Astrocyte of the hippocampus (primary cell): ENCODE measurements around the gene PLA2G6.
"Not testable (repeated sequence)": the region's sequence is repeated elsewhere in the genome, so short reads cannot be mapped to it uniquely, and the experiment has no call there.

Source experiments
- DNase-seq: peaks from one replicate; pipeline ENCODE4 v3.0.0; 2011; ENCODE audit warnings: low read depth, low spot score

Gene PLA2G6

DNA sequence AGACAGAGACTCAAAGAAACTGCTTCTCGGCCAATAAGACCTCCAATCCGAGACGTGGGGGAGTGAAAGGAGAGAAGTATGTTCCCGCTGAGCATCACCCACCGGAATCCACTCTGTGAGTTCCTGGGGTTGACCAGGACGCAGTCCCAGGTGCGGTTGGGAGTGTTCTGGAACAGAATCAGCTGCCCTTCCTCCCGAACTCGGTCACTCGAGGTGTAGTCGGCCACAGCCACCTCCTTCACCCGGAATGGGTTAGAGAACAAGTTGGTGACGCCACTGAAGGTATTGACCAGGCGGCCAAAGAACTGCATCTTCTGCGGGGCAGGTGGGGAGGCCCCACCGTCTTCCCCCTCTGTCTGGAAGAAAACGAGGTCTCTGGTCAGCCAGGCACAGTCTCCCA, 12.5 kb downstream of the PLA2G6 start:
- DNase-seq = no peak

DNA sequence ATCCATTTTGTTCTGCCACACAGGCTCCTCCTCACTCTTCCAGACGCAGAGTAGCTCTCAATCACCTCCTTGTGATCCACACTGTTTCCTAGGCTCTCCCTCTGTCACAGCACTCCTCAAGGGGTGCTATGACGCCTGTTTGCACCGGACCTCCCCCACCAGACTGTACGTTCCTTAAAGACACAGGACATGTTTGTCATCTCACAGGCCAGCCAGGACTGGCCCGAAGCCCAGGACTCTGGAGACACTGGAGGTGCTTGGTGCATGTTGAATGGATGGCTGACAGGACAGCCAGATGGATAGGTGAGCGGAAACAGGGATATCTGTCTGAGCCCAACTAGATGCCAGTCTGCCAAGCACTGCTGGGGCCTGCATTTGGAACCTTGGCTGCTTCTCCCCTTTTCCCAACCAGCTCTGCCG, 13.6 kb downstream of the PLA2G6 start:
- DNase-seq = peak; percentile 37

DNA sequence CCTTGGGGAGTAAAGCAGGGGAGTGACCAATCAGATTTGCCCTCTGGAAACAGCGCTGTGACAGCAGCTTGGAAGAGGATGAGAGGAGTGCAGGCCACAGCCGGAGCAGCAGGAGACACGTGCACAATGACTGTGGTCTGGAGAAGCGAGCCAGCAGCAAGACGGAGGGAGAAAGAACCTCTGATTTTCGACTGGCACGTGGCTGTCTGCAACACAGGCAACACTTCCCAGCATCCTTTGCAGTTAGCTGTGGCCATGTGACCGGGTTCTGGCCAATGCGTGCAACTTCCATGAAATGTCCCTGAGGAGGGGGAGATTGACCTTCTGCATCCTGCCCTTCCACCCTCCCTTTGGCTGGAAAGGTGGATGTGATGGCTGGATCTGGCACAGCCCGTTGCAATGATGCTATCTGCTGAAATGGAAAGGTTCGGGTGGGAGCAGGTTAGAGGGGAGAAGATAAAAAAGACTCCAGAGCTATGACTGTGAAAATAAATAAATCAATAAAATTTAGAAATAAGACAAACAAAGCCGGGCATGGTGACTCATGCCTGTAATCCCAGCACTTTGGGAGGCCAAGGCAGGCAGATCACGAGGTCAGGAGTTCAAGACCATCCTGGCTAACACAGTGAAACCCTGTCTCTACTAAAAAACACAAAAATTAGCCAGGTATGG, 15.6 kb downstream of the PLA2G6 start:
- no peak for DNase-seq

DNA sequence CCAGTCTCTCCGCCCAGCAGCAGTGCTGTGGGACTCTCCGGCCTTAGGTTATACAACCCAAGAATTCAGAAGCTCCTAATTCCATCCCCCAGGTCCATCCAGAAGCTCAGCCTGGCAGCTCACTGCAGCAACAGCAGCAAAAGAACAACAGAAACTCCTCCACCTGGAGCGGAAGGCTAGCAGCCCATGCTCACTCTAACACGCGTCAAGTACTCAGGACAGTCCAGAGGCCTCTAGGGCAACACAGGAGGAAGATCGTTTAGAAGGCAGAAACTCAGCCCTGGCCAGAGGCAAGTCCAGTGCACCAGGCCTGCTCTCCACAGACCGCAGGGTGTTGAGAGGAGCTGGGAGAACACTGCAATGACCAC, 17.1 kb downstream of the PLA2G6 start:
- DNase-seq = no peak

DNA sequence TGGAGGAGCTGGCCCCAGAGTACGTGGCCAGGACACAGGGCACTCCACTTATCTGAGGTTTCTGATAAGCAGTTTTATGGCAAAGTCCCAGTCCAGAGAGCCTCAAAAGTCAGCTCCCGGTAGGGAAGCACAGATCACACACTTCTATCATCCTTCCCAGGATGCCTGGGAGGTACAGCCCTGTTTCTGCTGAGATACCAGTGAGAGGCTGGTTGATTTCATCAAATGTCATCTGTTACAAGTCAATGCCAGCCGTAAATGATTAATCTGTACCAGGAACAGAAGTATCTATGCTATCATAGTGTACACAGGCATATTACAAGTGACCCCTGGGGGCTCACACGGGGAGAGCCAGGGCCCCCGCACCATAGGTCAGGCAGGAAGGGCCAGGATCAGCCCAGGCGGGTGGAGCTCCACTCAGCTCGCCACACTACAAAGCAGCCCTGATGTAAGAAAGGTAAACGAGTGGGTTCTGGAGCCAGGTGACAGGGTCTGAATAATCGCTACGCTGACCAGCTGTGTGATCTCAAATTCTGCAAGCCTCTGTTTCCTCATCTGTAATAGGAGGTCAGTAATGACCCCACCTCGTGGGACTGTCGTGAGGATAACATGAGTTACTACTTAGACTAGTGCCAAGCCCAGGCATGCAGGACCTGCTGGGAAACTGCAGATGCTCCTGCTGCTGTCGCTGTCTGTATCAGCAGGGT, 17.6 kb downstream of the PLA2G6 start:
- no peak for DNase-seq

DNA sequence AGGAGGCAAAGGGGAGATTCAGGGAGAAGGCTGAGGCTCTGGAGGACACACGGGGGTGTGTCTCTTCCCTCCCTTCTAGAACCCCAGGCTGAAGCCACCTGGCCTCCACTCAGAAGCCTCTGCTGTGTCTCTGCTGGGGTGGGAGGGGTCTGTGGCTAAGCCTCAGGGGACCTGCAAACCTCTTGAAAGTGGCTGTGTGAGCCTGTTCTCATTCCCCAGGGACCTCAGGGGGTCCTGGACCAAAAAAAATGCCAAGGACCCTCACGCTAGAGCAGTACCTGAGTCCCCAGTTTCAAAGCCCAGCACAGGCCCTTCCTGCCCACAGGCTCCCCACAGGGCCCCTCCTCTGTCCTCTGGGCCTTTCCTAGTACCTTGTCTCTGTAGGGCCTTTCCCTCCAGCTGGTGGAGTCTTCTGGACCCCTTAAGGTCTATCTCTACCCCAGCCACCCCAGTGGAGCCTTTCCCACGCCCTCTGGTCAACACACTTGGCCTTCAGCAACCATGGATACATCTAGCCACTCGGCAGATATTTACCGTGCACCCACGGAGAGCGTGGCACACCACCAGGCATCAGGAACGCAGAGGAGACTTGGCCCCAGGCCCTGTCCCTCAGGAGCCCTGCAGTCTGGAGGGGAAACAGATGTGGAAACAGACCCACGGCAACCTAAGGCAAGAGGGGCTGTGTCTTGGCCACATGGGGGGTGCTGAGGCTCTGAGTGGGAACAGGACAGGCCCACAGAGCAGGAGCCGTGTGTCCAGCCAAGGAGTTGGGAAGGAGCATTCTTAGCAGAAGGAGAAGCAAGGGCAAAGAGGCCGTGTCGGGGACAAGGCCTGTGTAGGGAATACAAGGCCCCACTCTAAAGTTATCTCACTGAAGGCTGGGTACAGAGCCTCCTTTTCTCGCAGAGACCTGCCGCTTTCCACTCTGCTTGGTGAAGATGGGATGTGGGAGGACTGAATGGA, 18.5 kb downstream of the PLA2G6 start:
- no peak for DNase-seq

DNA sequence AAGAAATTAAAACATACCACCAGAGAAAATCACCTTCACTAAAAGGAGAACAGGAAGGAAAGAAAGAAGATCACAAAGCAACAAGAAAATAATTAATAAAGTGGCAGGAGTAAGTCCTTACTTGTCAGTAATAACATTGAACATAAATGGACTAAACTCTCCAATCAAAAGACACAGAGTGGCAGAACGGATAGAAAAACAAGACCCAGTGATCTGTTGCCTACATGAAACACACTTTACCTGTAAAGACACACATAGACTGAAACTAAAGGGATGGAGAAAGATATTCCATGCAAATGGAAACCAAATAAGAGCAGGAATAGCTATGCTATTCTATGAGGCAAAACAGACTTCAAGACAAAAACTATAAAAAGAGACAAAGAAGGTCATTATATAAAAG, 25.9 kb downstream of the PLA2G6 start:
- no peak for DNase-seq

DNA sequence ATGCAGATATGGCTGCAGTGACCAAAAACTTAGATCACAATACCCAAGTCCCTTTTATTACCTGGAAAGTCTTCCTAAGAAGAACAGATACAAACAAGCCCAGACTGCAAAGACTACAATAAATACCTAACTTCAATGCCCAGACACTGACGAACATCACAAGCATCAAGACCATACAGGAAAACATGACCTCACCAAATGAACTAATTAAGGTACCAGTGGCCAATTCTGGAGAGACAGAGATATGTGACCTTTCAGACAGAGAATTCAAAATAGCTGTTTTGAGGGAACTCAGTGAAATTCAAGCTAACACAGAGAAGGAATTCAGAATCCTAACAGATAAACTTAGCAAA, 27.1 kb downstream of the PLA2G6 start:
- not testable (repeated sequence) for DNase-seq

DNA sequence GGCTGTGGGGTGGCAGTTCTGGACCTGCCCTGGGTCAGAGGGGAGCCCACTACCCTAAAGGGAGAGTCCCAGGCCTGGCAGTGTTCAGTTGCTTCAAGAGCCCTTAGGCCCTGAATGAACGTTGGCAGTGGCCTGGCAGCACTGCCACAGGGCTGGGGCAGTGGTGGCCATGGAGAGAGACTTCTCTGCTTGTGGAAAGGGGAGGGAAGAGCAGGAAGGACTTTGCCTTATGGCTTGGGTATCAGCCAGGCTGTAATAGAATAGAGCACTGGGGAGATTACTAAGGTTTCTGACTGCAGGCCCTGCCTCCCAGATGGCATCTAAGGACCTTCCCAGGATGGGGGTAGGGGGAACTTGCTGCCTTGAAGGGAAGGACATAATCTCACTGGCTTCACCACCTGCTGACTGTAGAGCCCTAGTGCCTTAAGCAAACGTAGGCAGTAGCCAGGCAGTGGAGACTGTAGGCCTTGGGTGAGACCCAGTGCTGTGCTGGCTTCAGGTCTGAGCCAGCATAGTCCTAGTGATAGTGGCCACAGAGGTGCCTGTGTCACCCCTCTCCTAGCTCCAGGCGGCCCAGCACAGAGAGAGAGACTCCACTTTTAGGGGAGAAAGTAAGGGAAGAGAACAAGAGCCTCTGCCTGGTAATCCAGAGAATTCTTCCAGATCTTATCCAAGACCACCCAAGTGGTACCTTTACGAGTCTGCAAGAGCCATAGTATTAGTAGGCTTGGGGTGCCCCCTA, 27.6 kb downstream of the PLA2G6 start:
- no peak for DNase-seq

DNA sequence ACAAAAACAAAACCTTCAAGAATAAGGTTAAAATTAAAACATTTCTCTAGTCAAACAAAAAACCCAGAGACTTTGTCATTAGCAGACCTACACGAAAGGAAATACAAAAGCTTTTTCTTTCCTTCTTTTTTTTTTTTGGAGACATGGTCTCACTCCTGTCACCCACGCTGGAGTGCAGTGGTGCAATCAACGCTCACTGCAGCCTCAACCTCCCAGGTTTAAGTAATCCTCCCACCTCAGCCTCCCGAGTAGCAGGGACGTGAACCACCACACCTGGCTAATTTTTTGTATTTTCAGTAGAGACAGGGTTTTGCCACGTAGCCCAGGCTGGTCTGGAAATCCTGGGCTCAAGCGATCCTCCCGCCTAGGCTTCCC, 30.5 kb downstream of the PLA2G6 start:
- no peak for DNase-seq

DNA sequence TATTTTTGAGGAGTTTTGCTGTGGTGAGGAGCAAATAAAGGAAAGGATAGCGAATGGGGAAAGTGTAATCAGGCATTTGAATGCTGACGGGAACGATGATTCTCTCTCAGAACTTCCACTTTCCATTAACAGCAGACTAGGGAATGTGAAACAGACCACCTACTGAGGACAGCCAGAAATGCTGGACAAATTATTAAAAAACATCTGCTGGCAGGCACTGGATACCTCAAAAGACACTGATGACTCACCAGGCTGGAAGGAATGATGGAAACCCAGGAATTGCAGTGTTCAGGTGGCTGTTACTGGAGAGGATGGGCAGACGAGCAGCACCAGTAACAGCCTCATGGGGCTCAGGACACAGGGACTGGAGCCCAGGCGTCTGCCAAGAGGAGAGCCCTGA, 33.4 kb downstream of the PLA2G6 start:
- DNase-seq = peak; percentile 77

DNA sequence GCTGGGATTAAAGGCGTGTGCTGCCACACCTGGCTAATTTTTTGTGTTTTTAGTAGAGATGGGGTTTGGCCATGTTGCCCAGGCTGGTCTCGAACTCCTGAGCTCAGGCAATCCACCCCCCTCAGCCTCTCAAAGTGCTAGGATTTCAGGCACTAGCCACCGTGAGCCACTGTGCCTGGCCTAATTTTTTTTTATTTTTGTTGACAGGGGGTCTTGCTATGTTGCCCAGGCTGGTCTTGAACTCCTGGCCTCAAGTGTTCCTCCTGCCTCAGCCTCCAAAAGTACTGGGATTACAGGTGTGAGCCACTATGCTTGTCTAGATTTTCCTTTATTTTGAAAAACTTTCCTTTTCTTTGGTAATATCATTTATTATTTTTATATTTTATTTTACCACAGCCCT, 35.5 kb downstream of the PLA2G6 start:
- not testable (repeated sequence) for DNase-seq

DNA sequence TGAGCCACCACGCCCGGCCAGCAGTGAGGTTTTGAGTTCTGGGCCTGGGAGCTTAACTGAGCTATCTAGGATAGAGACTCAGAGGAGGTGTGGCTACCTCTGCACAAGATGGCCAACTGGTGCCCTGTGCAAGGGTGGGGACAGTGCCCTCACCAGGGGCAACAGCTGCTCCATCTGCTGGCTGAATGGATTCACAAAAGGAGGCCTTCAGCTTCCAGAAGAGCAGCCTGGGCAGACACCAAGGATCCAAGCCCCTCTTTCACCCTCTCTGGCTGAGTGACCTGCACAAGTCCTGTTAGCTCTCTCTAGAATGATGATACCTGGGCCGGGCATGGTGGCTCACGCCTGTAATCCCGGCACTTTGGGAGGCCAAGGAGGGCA, 37.6 kb downstream of the PLA2G6 start:
- no peak for DNase-seq

DNA sequence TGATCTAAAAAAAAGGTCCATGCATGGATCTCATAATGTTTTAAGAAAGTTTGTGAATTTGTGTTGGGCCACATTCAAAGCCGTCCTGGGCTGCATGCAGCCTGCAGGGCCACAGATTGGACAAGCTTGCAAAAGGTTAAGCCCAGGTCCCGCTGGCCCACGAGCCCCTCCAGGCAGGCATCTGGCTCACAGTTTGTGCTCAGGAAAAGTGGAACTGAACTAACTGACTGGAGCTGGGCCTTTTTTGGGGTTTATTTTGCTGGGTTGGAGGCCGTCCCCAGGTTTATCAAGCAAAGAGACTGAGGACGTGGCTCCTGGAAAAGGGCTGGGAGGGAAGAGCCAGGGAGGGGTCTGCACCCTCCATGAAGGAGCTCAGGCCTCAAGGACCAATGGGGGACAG, 39.0 kb downstream of the PLA2G6 start:
- no peak for DNase-seq

DNA sequence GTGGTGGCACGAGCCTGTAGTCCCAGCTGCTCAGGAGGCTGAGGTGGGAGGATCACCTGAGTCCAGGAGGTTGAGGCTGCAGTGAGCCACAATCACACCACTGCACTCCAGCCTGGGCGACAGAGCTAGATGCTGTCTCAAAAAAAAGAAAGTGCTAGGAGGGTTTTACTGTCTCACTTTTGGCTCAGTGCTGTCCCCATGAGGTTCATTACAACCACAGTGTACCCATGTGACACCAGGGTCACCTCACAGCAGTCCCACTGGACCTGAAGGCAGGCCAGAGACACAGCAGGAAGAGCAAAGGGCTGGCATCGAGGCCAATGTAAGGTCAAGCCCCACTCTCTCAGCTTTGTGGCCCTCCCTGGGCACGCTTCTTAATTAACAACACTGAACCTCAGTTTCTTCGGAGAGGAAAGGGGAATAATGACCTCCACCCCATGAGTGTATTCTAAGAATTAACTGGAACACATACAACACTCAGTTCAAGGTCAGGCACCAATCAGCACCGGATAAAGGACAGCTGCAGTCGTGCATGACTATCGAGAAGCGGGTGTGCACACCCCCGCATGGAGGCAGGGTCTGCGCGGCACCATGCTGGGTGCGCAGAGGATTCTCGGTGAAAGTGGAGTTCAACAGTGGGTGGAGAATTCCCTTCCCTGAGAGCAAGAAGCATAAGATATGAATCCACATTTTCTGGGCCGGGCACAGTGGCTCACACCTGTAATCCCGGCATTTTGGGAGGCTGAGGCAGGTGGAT, 40.2 kb downstream of the PLA2G6 start:
- DNase-seq = no peak

DNA sequence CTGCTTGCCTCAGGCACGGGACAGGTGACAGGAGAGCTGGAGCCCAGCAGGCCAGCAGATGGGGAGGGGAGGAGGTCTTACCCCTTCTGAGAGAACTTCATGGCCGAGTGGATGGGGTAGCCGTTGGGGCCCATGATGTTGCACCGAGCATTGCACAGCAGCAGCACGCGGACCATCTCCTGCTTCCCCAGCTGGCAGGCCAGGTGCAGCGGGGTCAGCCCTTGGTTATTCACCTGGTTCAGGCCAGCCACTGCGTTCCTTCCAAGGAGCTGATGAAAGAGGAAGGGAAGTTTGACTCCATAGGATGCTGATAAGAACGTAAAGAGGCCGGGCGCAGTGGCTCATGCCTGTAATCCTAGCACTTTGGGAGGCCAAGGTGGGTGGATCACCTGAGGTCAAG, 41.7 kb downstream of the PLA2G6 start:
- DNase-seq = no peak

DNA sequence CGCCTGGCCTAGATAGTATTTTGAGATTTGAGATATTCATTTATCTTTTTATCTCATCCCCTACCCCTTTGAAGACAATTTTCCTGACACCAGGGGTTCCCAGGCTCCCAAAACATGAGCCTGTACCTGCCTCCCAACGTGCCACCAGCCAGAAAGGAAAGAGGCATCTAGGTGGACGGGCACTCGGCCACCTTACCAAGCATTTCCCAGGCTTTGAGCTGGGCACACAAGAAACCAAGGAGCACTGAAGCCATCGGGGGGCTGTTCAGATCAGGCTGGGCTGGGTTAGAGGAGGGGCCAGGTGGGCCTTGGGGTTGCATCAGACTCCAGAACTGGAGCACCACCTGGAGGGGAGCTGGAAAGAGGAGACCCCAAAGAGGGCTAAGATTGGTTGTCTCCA, 42.7 kb downstream of the PLA2G6 start:
- DNase-seq = no peak

DNA sequence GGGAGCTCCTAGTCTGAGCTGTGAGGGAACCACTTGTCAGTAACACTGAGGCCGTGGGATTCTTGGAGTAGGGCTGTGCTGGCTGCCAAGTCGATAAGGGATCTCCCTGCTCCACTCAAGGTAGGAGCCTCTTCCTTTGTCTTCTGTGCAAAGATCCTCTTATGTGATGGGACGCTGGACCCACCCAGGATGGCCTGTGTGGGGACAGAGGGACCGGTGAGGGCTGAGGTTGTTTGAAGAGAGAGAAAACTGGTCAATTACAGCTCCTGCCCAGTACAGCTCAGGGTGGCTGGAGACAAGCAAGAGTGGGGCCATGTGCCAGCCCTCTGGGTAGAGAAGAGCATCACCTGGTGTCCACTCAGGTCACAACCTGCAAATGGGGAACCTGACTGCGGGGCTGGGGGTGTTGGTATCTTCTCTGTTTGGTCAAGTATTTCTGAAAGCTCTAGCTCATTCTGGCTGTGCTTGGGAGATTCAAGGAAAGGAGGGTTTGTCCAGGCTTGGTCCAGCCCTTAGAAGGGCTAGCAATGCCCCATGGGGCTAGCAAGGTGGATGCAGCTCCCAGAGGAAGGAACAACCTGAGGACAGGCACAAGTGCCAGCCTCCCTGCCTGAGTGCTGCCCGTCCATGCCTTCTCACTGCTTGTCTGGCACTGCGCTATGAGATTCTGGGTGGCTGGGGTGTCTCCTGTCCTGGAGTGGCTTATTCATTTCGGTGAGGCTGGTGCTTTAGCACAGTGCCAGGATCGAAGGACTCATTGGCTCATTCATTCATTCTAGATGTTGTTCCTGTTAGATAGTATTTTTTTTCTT, 43.5 kb downstream of the PLA2G6 start:
- DNase-seq = no peak

DNA sequence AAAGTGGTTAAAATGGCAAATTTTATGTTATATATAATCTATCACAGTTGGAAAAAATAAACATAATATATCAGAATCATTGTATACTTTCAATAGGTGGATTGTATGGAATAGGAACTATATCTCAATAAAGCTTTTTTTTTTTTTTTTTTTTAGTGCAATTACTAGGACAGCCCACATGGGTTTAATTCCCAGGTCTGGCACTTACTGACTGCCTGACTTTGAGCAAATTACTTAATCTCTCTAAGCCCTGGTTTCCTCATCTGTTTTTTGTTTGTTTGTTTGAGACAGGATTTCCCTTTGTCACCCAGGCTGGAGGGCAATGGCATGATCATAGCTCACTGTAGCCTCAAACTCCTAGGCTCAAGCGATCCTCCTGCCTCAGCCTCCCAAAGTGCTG, 45.0 kb downstream of the PLA2G6 start:
- no peak for DNase-seq

DNA sequence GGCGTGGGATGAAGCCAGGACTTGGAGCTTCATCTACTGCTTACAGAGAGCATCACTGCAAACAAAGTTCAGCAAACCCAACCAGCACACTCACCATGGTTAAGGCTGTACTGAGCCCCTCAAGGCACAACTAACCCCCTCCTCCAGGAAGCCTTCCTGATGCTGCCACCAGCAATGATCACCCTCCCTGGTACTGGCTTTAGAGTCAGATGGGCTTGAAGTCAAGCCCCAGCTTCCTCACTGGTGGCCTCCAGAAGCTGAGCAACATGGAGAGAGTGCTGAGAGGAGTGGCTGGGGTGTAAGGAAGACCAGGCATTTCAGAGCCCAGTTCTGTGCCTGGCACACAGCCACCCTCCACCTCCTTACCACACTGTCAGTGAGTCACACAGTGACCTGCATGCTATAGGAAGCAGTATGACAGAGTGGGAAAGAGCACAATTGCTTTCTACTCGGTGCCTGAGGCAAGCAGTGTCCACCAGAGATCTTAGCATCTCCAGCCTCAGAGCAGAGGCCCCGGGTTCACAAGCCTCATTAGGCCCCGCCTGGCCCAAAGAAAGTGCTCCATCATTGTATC, 46.4 kb downstream of the PLA2G6 start:
- DNase-seq = peak; percentile 77
